Measurements from ENCODE around the gene RERE.
A peak's percentile ranks its signal among the peaks of the same experiment; 100 is the strongest.

RERE gene

GRCh38 chr1:8425150-8425780 lies 392.2 kb downstream of the RERE start:
- DNase-seq: no peak
- in situ Hi-C loops (cut with HindIII; ENCODE audit: low pct_ligation_motif_present, low pct_unique_long_range_greater_than_20kb, low sequenced_read_pairs): no loop called here

GRCh38 chr1:8424539-8425116 lies 392.8 kb downstream of the RERE start:
- DNase-seq: no peak
- in situ Hi-C loops (cut with HindIII; ENCODE audit: low pct_ligation_motif_present, low pct_unique_long_range_greater_than_20kb, low sequenced_read_pairs): no loop called here

- in situ Hi-C loops (cut with HindIII; ENCODE audit: low pct_ligation_motif_present, low pct_unique_long_range_greater_than_20kb, low sequenced_read_pairs): no loop called here
- DNase-seq: peak; percentile 59
Observed at GRCh38 chr1:8423692-8424538, 393.5 kb downstream of the RERE start.

GRCh38 chr1:8423269-8423691 lies 394.2 kb downstream of the RERE start:
- DNase-seq: no peak
- in situ Hi-C loops (cut with HindIII; ENCODE audit: low pct_ligation_motif_present, low pct_unique_long_range_greater_than_20kb, low sequenced_read_pairs): no loop called here

- in situ Hi-C loops (cut with HindIII; ENCODE audit: low pct_ligation_motif_present, low pct_unique_long_range_greater_than_20kb, low sequenced_read_pairs): no loop called here
- no peak for DNase-seq
Observed at GRCh38 chr1:8422510-8423268, 394.8 kb downstream of the RERE start.

GRCh38 chr1:8421721-8422120 lies 395.7 kb downstream of the RERE start:
- in situ Hi-C loops (cut with HindIII; ENCODE audit: low pct_ligation_motif_present, low pct_unique_long_range_greater_than_20kb, low sequenced_read_pairs): no loop called here
- DNase-seq: no peak

- DNase-seq: no peak
- in situ Hi-C loops (cut with HindIII; ENCODE audit: low pct_ligation_motif_present, low pct_unique_long_range_greater_than_20kb, low sequenced_read_pairs): no loop called here
Observed at GRCh38 chr1:8420318-8420717, 397.1 kb downstream of the RERE start.

GRCh38 chr1:8419861-8420260 lies 397.6 kb downstream of the RERE start:
- in situ Hi-C loops (cut with HindIII; ENCODE audit: low pct_ligation_motif_present, low pct_unique_long_range_greater_than_20kb, low sequenced_read_pairs): no loop called here
- no peak for DNase-seq

GRCh38 chr1:8419172-8419571 lies 398.3 kb downstream of the RERE start:
- in situ Hi-C loops (cut with HindIII; ENCODE audit: low pct_ligation_motif_present, low pct_unique_long_range_greater_than_20kb, low sequenced_read_pairs): no loop called here
- no peak for DNase-seq

GRCh38 chr1:8418301-8418700 lies 399.1 kb downstream of the RERE start:
- in situ Hi-C loops (cut with HindIII; ENCODE audit: low pct_ligation_motif_present, low pct_unique_long_range_greater_than_20kb, low sequenced_read_pairs): no loop called here
- DNase-seq: no peak

GRCh38 chr1:8417625-8418024 lies 399.8 kb downstream of the RERE start:
- in situ Hi-C loops (cut with HindIII; ENCODE audit: low pct_ligation_motif_present, low pct_unique_long_range_greater_than_20kb, low sequenced_read_pairs): no loop called here
- DNase-seq: no peak

GRCh38 chr1:8416881-8417280 lies 400.6 kb downstream of the RERE start:
- DNase-seq: no peak
- in situ Hi-C loops (cut with HindIII; ENCODE audit: low pct_ligation_motif_present, low pct_unique_long_range_greater_than_20kb, low sequenced_read_pairs): no loop called here

GRCh38 chr1:8415526-8416278 lies 401.7 kb downstream of the RERE start:
- in situ Hi-C loops (cut with HindIII; ENCODE audit: low pct_ligation_motif_present, low pct_unique_long_range_greater_than_20kb, low sequenced_read_pairs): no loop called here
- DNase-seq: no peak

GRCh38 chr1:8412183-8412831 lies 405.1 kb downstream of the RERE start:
- in situ Hi-C loops (cut with HindIII; ENCODE audit: low pct_ligation_motif_present, low pct_unique_long_range_greater_than_20kb, low sequenced_read_pairs): no loop called here
- DNase-seq: peak; percentile 42

- in situ Hi-C loops (cut with HindIII; ENCODE audit: low pct_ligation_motif_present, low pct_unique_long_range_greater_than_20kb, low sequenced_read_pairs): no loop called here
- no peak for DNase-seq
Observed at GRCh38 chr1:8411803-8412182, 405.6 kb downstream of the RERE start.

GRCh38 chr1:8410791-8411190 lies 406.6 kb downstream of the RERE start:
- in situ Hi-C loops (cut with HindIII; ENCODE audit: low pct_ligation_motif_present, low pct_unique_long_range_greater_than_20kb, low sequenced_read_pairs): no loop called here

GRCh38 chr1:8409606-8410005 lies 407.8 kb downstream of the RERE start:
- DNase-seq: no peak
- in situ Hi-C loops (cut with HindIII; ENCODE audit: low pct_ligation_motif_present, low pct_unique_long_range_greater_than_20kb, low sequenced_read_pairs): no loop called here

More at GRCh38 chr1:8410791-8411190, 406.6 kb downstream of the RERE start:
- no peak for DNase-seq

- in situ Hi-C loops (cut with HindIII; ENCODE audit: low pct_ligation_motif_present, low pct_unique_long_range_greater_than_20kb, low sequenced_read_pairs): no loop called here
- DNase-seq: peak; percentile 74
Observed at GRCh38 chr1:8409106-8409505, 408.3 kb downstream of the RERE start.
